Measurements from ENCODE around the gene PLCB3.

GRCh38 chr11:64275841-64276240 lies 24.5 kb downstream of the PLCB3 start:
- TF ChIP-seq CTCF (IDR thresholded peaks at IDR 0.05) (no peak), POLR2A (IDR thresholded peaks at IDR 0.05) (no peak), POLR2AphosphoS5 (IDR thresholded peaks at IDR 0.05) (no peak), EP300 (IDR thresholded peaks at IDR 0.05; ENCODE audit: low read depth) (no peak)
